ENCODE results near the gene OPTN.
"Not testable (repeated sequence)": the region's sequence is repeated elsewhere in the genome, so short reads cannot be mapped to it uniquely, and the experiment has no call there.

OPTN gene

GRCh38 chr10:13090289-13090688, 9.7 kb upstream of the OPTN start:
- no peak for DNase-seq (ENCODE audit: low read depth)

GRCh38 chr10:13091801-13092200, 8.2 kb upstream of the OPTN start:
- DNase-seq (ENCODE audit: low read depth) = no peak

- DNase-seq (ENCODE audit: low read depth) = no peak
Measured at GRCh38 chr10:13092291-13093102, 7.5 kb upstream of the OPTN start.

GRCh38 chr10:13094082-13094481, 5.9 kb upstream of the OPTN start:
- not testable (repeated sequence) for DNase-seq (ENCODE audit: low read depth)

GRCh38 chr10:13095094-13095493, 4.9 kb upstream of the OPTN start:
- DNase-seq (ENCODE audit: low read depth) = no peak

GRCh38 chr10:13095929-13096328, 4.0 kb upstream of the OPTN start:
- no peak for DNase-seq (ENCODE audit: low read depth)

- peak; percentile 72 for DNase-seq (ENCODE audit: low read depth)
Measured at GRCh38 chr10:13099144-13099665, 758 bp upstream of the OPTN start.

GRCh38 chr10:13100349-13101294, 659 bp downstream of the OPTN start:
- peak; percentile 47 for DNase-seq (ENCODE audit: low read depth)

- peak; percentile 9 for DNase-seq (ENCODE audit: low read depth)
Measured at GRCh38 chr10:13102002-13102794, 2.2 kb downstream of the OPTN start.

- no peak for DNase-seq (ENCODE audit: low read depth)
Measured at GRCh38 chr10:13103554-13103953, 3.6 kb downstream of the OPTN start.

- DNase-seq (ENCODE audit: low read depth) = no peak
Measured at GRCh38 chr10:13104697-13105096, 4.7 kb downstream of the OPTN start.

GRCh38 chr10:13105184-13105583, 5.2 kb downstream of the OPTN start:
- DNase-seq (ENCODE audit: low read depth) = peak; percentile 46

- no peak for DNase-seq (ENCODE audit: low read depth)
Measured at GRCh38 chr10:13106387-13107045, 6.6 kb downstream of the OPTN start.

- no peak for DNase-seq (ENCODE audit: low read depth)
Measured at GRCh38 chr10:13110908-13111307, 10.9 kb downstream of the OPTN start.

- DNase-seq (ENCODE audit: low read depth) = no peak
Measured at GRCh38 chr10:13113544-13113943, 13.6 kb downstream of the OPTN start.

- no peak for DNase-seq (ENCODE audit: low read depth)
Measured at GRCh38 chr10:13115832-13116803, 16.2 kb downstream of the OPTN start.

- DNase-seq (ENCODE audit: low read depth) = no peak
Measured at GRCh38 chr10:13117841-13118783, 18.1 kb downstream of the OPTN start.

GRCh38 chr10:13118784-13119410, 18.9 kb downstream of the OPTN start:
- no peak for DNase-seq (ENCODE audit: low read depth)
